ENCODE measurements around the gene DNM3.

DNM3 gene

GRCh38 chr1:171819946-171820345 is 21.4 kb upstream of the DNM3 start:
- DNase-seq = no peak

GRCh38 chr1:171826973-171827372 is 14.3 kb upstream of the DNM3 start:
- no peak for DNase-seq

- DNase-seq = no peak
Observed at GRCh38 chr1:171828794-171829193, 12.5 kb upstream of the DNM3 start.

- DNase-seq = no peak
Observed at GRCh38 chr1:171833091-171833825, 8.0 kb upstream of the DNM3 start.

GRCh38 chr1:171834821-171835220 is 6.5 kb upstream of the DNM3 start:
- no peak for DNase-seq

GRCh38 chr1:171835891-171836290 is 5.4 kb upstream of the DNM3 start:
- DNase-seq = no peak

GRCh38 chr1:171841931-171842761 is 848 bp downstream of the DNM3 start:
- DNase-seq = no peak

- DNase-seq = no peak
Observed at GRCh38 chr1:171844381-171844780, 3.1 kb downstream of the DNM3 start.

GRCh38 chr1:171845998-171846397 is 4.7 kb downstream of the DNM3 start:
- DNase-seq = no peak

- DNase-seq = no peak
Observed at GRCh38 chr1:171849245-171849898, 8.1 kb downstream of the DNM3 start.

- no peak for DNase-seq
Observed at GRCh38 chr1:171850651-171851350, 9.5 kb downstream of the DNM3 start.

GRCh38 chr1:171852272-171852671 is 11.0 kb downstream of the DNM3 start:
- peak; percentile 19 for DNase-seq

- no peak for DNase-seq
Observed at GRCh38 chr1:171855381-171855780, 14.1 kb downstream of the DNM3 start.

GRCh38 chr1:171858696-171859095 is 17.4 kb downstream of the DNM3 start:
- no peak for DNase-seq

GRCh38 chr1:171860696-171861095 is 19.4 kb downstream of the DNM3 start:
- no peak for DNase-seq

- no peak for DNase-seq
Observed at GRCh38 chr1:171863531-171863930, 22.2 kb downstream of the DNM3 start.

GRCh38 chr1:171864308-171864707 is 23.0 kb downstream of the DNM3 start:
- no peak for DNase-seq

GRCh38 chr1:171865106-171865505 is 23.8 kb downstream of the DNM3 start:
- no peak for DNase-seq

- no peak for DNase-seq
Observed at GRCh38 chr1:171867236-171867635, 25.9 kb downstream of the DNM3 start.

GRCh38 chr1:171868217-171868803 is 27.0 kb downstream of the DNM3 start:
- DNase-seq = no peak

GRCh38 chr1:171869097-171869496 is 27.8 kb downstream of the DNM3 start:
- no peak for DNase-seq

GRCh38 chr1:171871848-171872247 is 30.6 kb downstream of the DNM3 start:
- no peak for DNase-seq

- DNase-seq = no peak
Observed at GRCh38 chr1:171872430-171872829, 31.1 kb downstream of the DNM3 start.
